Naive thymus-derived CD4-positive, alpha-beta T cell (primary cell): ENCODE results near the gene SPATA45. TPM values are rescaled to one million over a fixed set of nuclear protein-coding genes. Genes with fewer than 3 reads are reported as not detected.

Experiments
- ATAC-seq: fragments of 150-1000 bp; cut with Tn5 transposase; 2 replicates; pipeline ENCODE4 v1.10.0; 2021; ENCODE audit warnings: mild to moderate bottlenecking, moderate library complexity
- CTCF ChIA-PET: fragments of 350-600 bp; sonication (Branson Sonifier 250); formaldehyde crosslinking; loops from one replicate; lab custom pipeline; 2021; ENCODE audit warnings: antibody characterized with exemption; lab: Charles Lee
- POLR2A ChIA-PET: fragments of 350-600 bp; sonication (Branson Sonifier 250); formaldehyde crosslinking; loops from one replicate; lab custom pipeline; 2021; ENCODE audit warnings: antibody characterized with exemption, inconsistent platforms; lab: Charles Lee
- DNase-seq, 9 donors: peaks; one replicate each; pipeline versions ENCODE4 v3.0.0 to v3.0.0-alpha.2; 2020 to 2022; ENCODE audit warnings: mixed read lengths in 1 of 9
- H3K27ac ChIP-seq: one replicate; pipeline ENCODE4 v1.7.0; 2013; ENCODE audit warnings: mild to moderate bottlenecking, low read depth, low read length, moderate library complexity
- H3K27me3 ChIP-seq, 2 donors: one replicate each; pipeline ENCODE4 v1.7.0; 2013; ENCODE audit warnings: low read length in 2 of 2, mild to moderate bottlenecking in 2 of 2, moderate library complexity in 2 of 2; ENCODE audit not compliant: control insufficient read depth in 2 of 2, insufficient read depth in 2 of 2
- H3K36me3 ChIP-seq, 3 experiments: 1 replicate in 2 of 3; 2 replicates in 1 of 3; pipeline ENCODE4 v1.7.0; 2013; ENCODE audit warnings: low read length in 3 of 3, mild to moderate bottlenecking in 3 of 3, moderate library complexity in 1 of 3; ENCODE audit not compliant: insufficient read depth in 3 of 3, control insufficient read depth in 2 of 3
- H3K4me1 ChIP-seq, 2 donors: one replicate each; pipeline ENCODE4 v1.7.0; 2013; ENCODE audit warnings: low read length in 2 of 2, mild to moderate bottlenecking in 2 of 2, moderate library complexity in 1 of 2; ENCODE audit not compliant: control insufficient read depth in 2 of 2, insufficient read depth in 2 of 2
- H3K4me3 ChIP-seq: 2 replicates; pipeline ENCODE4 v1.7.0; 2013; ENCODE audit warnings: mild to moderate bottlenecking, low read length
- H3K9me3 ChIP-seq, 3 experiments: 1 replicate in 2 of 3; 2 replicates in 1 of 3; pipeline ENCODE4 v1.7.0; 2013; ENCODE audit warnings: low read length in 3 of 3; ENCODE audit not compliant: control insufficient read depth in 2 of 3
- H3K27ac Mint-ChIP-seq, 9 donors: one replicate each; pipeline ENCODE4 v1.8.0; 2020 to 2022; ENCODE audit warnings: mixed read lengths in 9 of 9, mild to moderate bottlenecking in 8 of 9, moderate library complexity in 5 of 9, inconsistent platforms in 2 of 9
- H3K27me3 Mint-ChIP-seq, 5 donors: one replicate each; pipeline ENCODE4 v1.8.0; 2021 to 2022; ENCODE audit warnings: mixed read lengths in 5 of 5, mild to moderate bottlenecking in 1 of 5
- H3K36me3 Mint-ChIP-seq, 5 donors: one replicate each; pipeline ENCODE4 v1.8.0; 2020 to 2022; ENCODE audit warnings: mixed read lengths in 5 of 5, mild to moderate bottlenecking in 3 of 5, inconsistent platforms in 1 of 5
- H3K4me1 Mint-ChIP-seq, 7 donors: one replicate each; pipeline ENCODE4 v1.8.0; 2020 to 2022; ENCODE audit warnings: mixed read lengths in 7 of 7, mild to moderate bottlenecking in 3 of 7, inconsistent platforms in 1 of 7
- H3K4me3 Mint-ChIP-seq, 10 donors: one replicate each; pipeline ENCODE4 v1.8.0; 2020 to 2022; ENCODE audit warnings: mild to moderate bottlenecking in 10 of 10, mixed read lengths in 10 of 10, moderate library complexity in 6 of 10, inconsistent platforms in 2 of 10
- H3K9me3 Mint-ChIP-seq, 11 donors: one replicate each; pipeline ENCODE4 v1.8.0; 2020 to 2022; ENCODE audit warnings: mixed read lengths in 11 of 11, mild to moderate bottlenecking in 4 of 11, inconsistent platforms in 1 of 11, moderate library complexity in 1 of 11
- intact Hi-C, 2 donors: fragments of 100-400 bp; cut with micrococcal nuclease; formaldehyde crosslinking; loops; one replicate each; pipeline ENCODE4 v1.15.1; 2023
- polyA plus RNA-seq, 2 donors: library from polyadenylated mRNA; unstranded; fragments of 300-500 nt; fragmentation: Illumina TruSeq; gene quantifications; one replicate each; pipeline ENCODE4 v1.2.3, GENCODE V29; 2021
- total RNA-seq, 6 experiments: library from RNA in 5 of 6; stranded (reverse) in 5 of 6; gene quantifications; 1 replicate in 5 of 6; 2 replicates in 1 of 6; pipeline ENCODE4 v1.2.3 and lab custom pipeline; 2021 to 2026

The SPATA45 gene
- total and polyA plus RNA-seq, 7 experiments from 2014 or later, result not detected

GRCh38 chr1:212805767-212806166 is 41.7 kb downstream of the SPATA45 start:
- intact Hi-C loops, result no loop called here
- no peak for ATAC-seq
- H3K4me3 Mint-ChIP-seq, result no peak overlapping the region
- no peak overlapping the region for H3K27ac ChIP-seq
- H3K27me3 Mint-ChIP-seq, result no peaks in the 10 kb centered on the region
- no peaks in the 10 kb centered on the region for H3K4me1 ChIP-seq
- no peaks in the 10 kb centered on the region for H3K9me3 Mint-ChIP-seq
- no peak for DNase-seq
- H3K4me3 ChIP-seq, result no peak overlapping the region
- no peaks in the 10 kb centered on the region for H3K4me1 Mint-ChIP-seq
- H3K36me3 Mint-ChIP-seq, result peaks cover 6 to 38% (median 13%) of the 10 kb centered on the region in 5 donors
- no peak overlapping the region for H3K27ac Mint-ChIP-seq
- H3K27me3 ChIP-seq, result no peaks in the 10 kb centered on the region
- H3K9me3 ChIP-seq, result no peaks in the 10 kb centered on the region
- ChIA-PET POLR2A (no interaction called here), CTCF (no interaction called here)
- peaks cover 3 to 17% (median 7%) of the 10 kb centered on the region in 3 experiments for H3K36me3 ChIP-seq

GRCh38 chr1:212797681-212798080 is 49.8 kb downstream of the SPATA45 start:
- POLR2A ChIA-PET, result interaction anchor here (0.6 kb wide), 1 partner anchor 11 kb away, joined by 3 read pairs; no protein-coding TSS in a partner anchor
- no peaks in the 10 kb centered on the region for H3K9me3 ChIP-seq
- no peak overlapping the region for H3K27ac ChIP-seq
- intact Hi-C loops, result no loop called here
- ATAC-seq (no peak), DNase-seq (no peak)
- CTCF ChIA-PET, result no interaction called here
- peaks cover 15 to 21% (median 17%) of the 10 kb centered on the region in 7 donors for H3K4me1 Mint-ChIP-seq
- no peak overlapping the region for H3K27ac Mint-ChIP-seq
- peaks cover 0 to 45% (median 24%) of the 10 kb centered on the region in 5 donors for H3K36me3 Mint-ChIP-seq
- H3K36me3 ChIP-seq, result peaks cover 2 to 19% (median 7%) of the 10 kb centered on the region in 3 experiments
- no peaks in the 10 kb centered on the region for H3K27me3 ChIP-seq
- no peak overlapping the region for H3K4me3 ChIP-seq
- no peaks in the 10 kb centered on the region for H3K27me3 Mint-ChIP-seq
- H3K4me3 Mint-ChIP-seq, result no peak overlapping the region
- peaks cover 0 to 6% (median 0%) of the 10 kb centered on the region in 11 donors for H3K9me3 Mint-ChIP-seq
- peaks cover 2 to 10% of the 10 kb centered on the region in 2 donors for H3K4me1 ChIP-seq

GRCh38 chr1:212794561-212795014 is 52.9 kb downstream of the SPATA45 start:
- ChIA-PET CTCF (interaction anchor here (0.7 kb wide), 1 partner anchor 96 kb away, joined by 3 read pairs; no protein-coding TSS in a partner anchor), POLR2A (no interaction called here)
- Mint-ChIP-seq H3K9me3 (peaks cover 0 to 7% (median 0%) of the 10 kb centered on the region in 11 donors), H3K36me3 (peaks cover 0 to 24% (median 19%) of the 10 kb centered on the region in 5 donors), H3K4me1 (peaks cover 25 to 47% (median 34%) of the 10 kb centered on the region in 7 donors), H3K27me3 (no peaks in the 10 kb centered on the region), H3K27ac (peak overlapping the region in 6 of 9 donors; percentile 14 to 91 (median 35)), H3K4me3 (peak overlapping the region in 6 of 10 donors; percentile 0 to 73 (median 15))
- DNase-seq (peak in 1 of 9 donors; percentile 8), ATAC-seq (peak; percentile 36)
- intact Hi-C loops, result loop anchor here in 1 of 2 donors (5.0 kb wide), 3 partner anchors 237 to 1217 kb away; partner anchors contain the start of genes DTL, INTS7 and SLC30A1
- Histone ChIP-seq H3K4me3 (no peak overlapping the region), H3K36me3 (peaks cover 0 to 23% (median 0%) of the 10 kb centered on the region in 3 experiments), H3K27ac (no peak overlapping the region), H3K9me3 (no peaks in the 10 kb centered on the region), H3K27me3 (no peaks in the 10 kb centered on the region), H3K4me1 (peaks cover 12 to 19% of the 10 kb centered on the region in 2 donors)

GRCh38 chr1:212792396-212792908 is 55.0 kb downstream of the SPATA45 start:
- H3K27me3 Mint-ChIP-seq, result no peaks in the 10 kb centered on the region
- H3K27ac Mint-ChIP-seq, result peak overlapping the region; percentile 87 to 99 (median 96)
- peaks cover 25 to 58% (median 42%) of the 10 kb centered on the region in 7 donors for H3K4me1 Mint-ChIP-seq
- H3K4me3 ChIP-seq, result peak overlapping the region; percentile 100
- H3K4me3 Mint-ChIP-seq, result peak overlapping the region; percentile 86 to 98 (median 95)
- H3K9me3 Mint-ChIP-seq, result peaks cover 0 to 7% (median 0%) of the 10 kb centered on the region in 11 donors
- H3K36me3 ChIP-seq, result peaks cover 0 to 17% (median 0%) of the 10 kb centered on the region in 3 experiments
- no peak for ATAC-seq
- H3K27me3 ChIP-seq, result no peaks in the 10 kb centered on the region
- DNase-seq, result no peak
- H3K27ac ChIP-seq, result peak overlapping the region; percentile 83
- H3K4me1 ChIP-seq, result peaks cover 17 to 19% of the 10 kb centered on the region in 2 donors
- ChIA-PET POLR2A (interaction anchor here (0.7 to 1.6 kb wide), 7 partner anchors 11 to 507 kb away, joined by 3 to 6 read pairs (median 5); no protein-coding TSS in a partner anchor), CTCF (interaction anchor here (1.2 to 1.5 kb wide), 2 partner anchors 128 to 203 kb away, joined by 3 read pairs; no protein-coding TSS in a partner anchor)
- peaks cover 0 to 15% (median 10%) of the 10 kb centered on the region in 5 donors for H3K36me3 Mint-ChIP-seq
- intact Hi-C loops, result loop anchor here (2.0 to 5.0 kb wide), 4 partner anchors 235 to 1215 kb away; partner anchors contain the start of genes DTL (in 1 of the 2), INTS7 (in 1 of the 2) and SLC30A1 (in 1 of the 2)
- no peaks in the 10 kb centered on the region for H3K9me3 ChIP-seq

- H3K4me3 ChIP-seq, result peak within 1 kb of the TSS; percentile 100
- no peaks in the 10 kb centered on the region for H3K27me3 ChIP-seq
- intact Hi-C loops, result loop anchor here (1.0 to 5.0 kb wide), 13 partner anchors 41 to 1215 kb away; partner anchors contain the start of genes ANGEL2 (in 2 of the 2), DTL (in 2 of the 2), FLVCR1 (in 2 of the 2) and INTS7 (in 2 of the 2)
- Mint-ChIP-seq H3K4me1 (peaks cover 27 to 58% (median 43%) of the 10 kb centered on the region in 7 donors), H3K27ac (peak within 1 kb of the TSS; percentile 87 to 99 (median 96)), H3K9me3 (peaks cover 0 to 7% (median 0%) of the 10 kb centered on the region in 11 donors), H3K36me3 (peaks cover 0 to 15% (median 8%) of the 10 kb centered on the region in 5 donors), H3K4me3 (peak within 1 kb of the TSS; percentile 86 to 98 (median 95)), H3K27me3 (no peaks in the 10 kb centered on the region)
- ATAC-seq (peak; percentile 98), DNase-seq (peak; percentile 82 to 99 (median 92))
- ChIA-PET POLR2A (interaction anchor here (0.6 to 1.8 kb wide), 18 partner anchors 8 to 506 kb away, joined by 3 to 8 read pairs (median 4); no protein-coding TSS in a partner anchor), CTCF (interaction anchor here (0.9 to 1.2 kb wide), 2 partner anchors 50 to 204 kb away, joined by 3 read pairs; no protein-coding TSS in a partner anchor)
- H3K9me3 ChIP-seq, result no peaks in the 10 kb centered on the region
- peak within 1 kb of the TSS; percentile 83 for H3K27ac ChIP-seq
- H3K36me3 ChIP-seq, result peaks cover 0 to 14% (median 0%) of the 10 kb centered on the region in 3 experiments
- H3K4me1 ChIP-seq, result peaks cover 17 to 19% of the 10 kb centered on the region in 2 donors
Measured at GRCh38 chr1:212791676-212792395, 55.6 kb downstream of the SPATA45 start, which contains the start of the genes NSL1 and TATDN3. NSL1 (minus strand) TSS chr1:212791777; CDS start chr1:212791763, 14 bp downstream. TATDN3 (plus strand) TSS chr1:212791894; CDS start chr1:212791922, 28 bp downstream.
